Fibroblast of lung (primary cell): ENCODE data around the gene DDT. TPM values are rescaled to one million over a fixed set of nuclear protein-coding genes. Genes with fewer than 3 reads are reported as not detected.

Experiments
- DNase-seq, 2 donors: peaks; one replicate each; pipeline versions ENCODE4 v3.0.0 to v3.0.0-alpha.2; 2010; ENCODE audit warnings: low read depth in 2 of 2
- H2AFZ ChIP-seq: 2 replicates; pipeline ENCODE4 v1.5.1; 2012; ENCODE audit warnings: low read length, control low read depth, inconsistent platforms
- H3K27ac ChIP-seq: 2 replicates; pipeline ENCODE4 v1.5.1; 2011; ENCODE audit warnings: low read length, control low read depth; ENCODE audit not compliant: insufficient read depth
- H3K27me3 ChIP-seq: 2 replicates; pipeline ENCODE4 v1.5.1; 2011; ENCODE audit warnings: mild to moderate bottlenecking, low read length; ENCODE audit not compliant: control insufficient read depth, insufficient read depth
- H3K36me3 ChIP-seq: 2 replicates; pipeline ENCODE4 v1.5.1; 2011; ENCODE audit warnings: low read length; ENCODE audit not compliant: control insufficient read depth, insufficient read depth
- H3K4me1 ChIP-seq: 2 replicates; pipeline ENCODE4 v1.5.1; 2011; ENCODE audit warnings: low read length; ENCODE audit not compliant: control insufficient read depth, insufficient read depth; ENCODE audit errors: extremely low read depth
- H3K4me2 ChIP-seq: 2 replicates; pipeline ENCODE4 v1.5.1; 2011; ENCODE audit warnings: low read length, control low read depth; ENCODE audit not compliant: insufficient read depth; ENCODE audit errors: extremely low read depth
- H3K4me3 ChIP-seq, 4 experiments: fragments of 200-600 bp in 1 of 4; sonication (generic) in 1 of 4; replicated peaks in 1 of 4; 2 replicates each; pipeline ENCODE4 v1.5.1; 2011 to 2016; ENCODE audit warnings: low read length in 4 of 4, low read depth in 3 of 4, mild to moderate bottlenecking in 3 of 4, control low read depth in 2 of 4, inconsistent platforms in 1 of 4, mixed read lengths in 1 of 4; ENCODE audit not compliant: insufficient read depth in 1 of 4; ENCODE audit errors: control extremely low read depth in 1 of 4
- H3K79me2 ChIP-seq: 2 replicates; pipeline ENCODE4 v1.5.1; 2012; ENCODE audit warnings: mild to moderate bottlenecking, low read length, inconsistent platforms; ENCODE audit not compliant: control insufficient read depth, insufficient read depth
- H3K9ac ChIP-seq: 2 replicates; pipeline ENCODE4 v1.5.1; 2011; ENCODE audit warnings: mild to moderate bottlenecking, low read length, control low read depth; ENCODE audit not compliant: insufficient read depth
- H3K9me3 ChIP-seq: 2 replicates; pipeline ENCODE4 v1.5.1; 2012; ENCODE audit warnings: low read depth, low read length; ENCODE audit not compliant: control insufficient read depth, insufficient read depth
- H4K20me1 ChIP-seq: 2 replicates; pipeline ENCODE4 v1.5.1; 2011; ENCODE audit warnings: low read length; ENCODE audit not compliant: control insufficient read depth, insufficient read depth; ENCODE audit errors: extremely low read depth
- EZH2 ChIP-seq: IDR thresholded peaks from 2 replicates; pipeline ENCODE4 v1.5.1; 2012; ENCODE audit warnings: low read length, control low read depth, mild to moderate bottlenecking; ENCODE audit errors: missing control alignments
- polyA plus RNA-seq, 2 donors: library from polyadenylated mRNA; depleted of rRNA in 1 of 2; stranded (reverse) in 1 of 2; unstranded in 1 of 2; fragments of >200 nt; gene quantifications; 2 replicates each; pipeline ENCODE4 v1.2.1, GENCODE V29; 2011 to 2012; ENCODE audit warnings: missing spikeins in 1 of 2
- total RNA-seq: library from RNA; depleted of rRNA; stranded (reverse); fragments of >200 nt; gene quantifications from 2 replicates; pipeline ENCODE4 v1.2.1, GENCODE V29; 2014
- TF ChIP-seq, protein P1 (sequence below), 2 donors: IDR thresholded peaks in 1 of 2; conservative IDR thresholded peaks in 1 of 2; 1 replicate in 1 of 2; 2 replicates in 1 of 2; pipeline ENCODE4 v1.5.1; 2011 to 2012; ENCODE audit warnings: low read length in 2 of 2, control low read depth in 1 of 2, inconsistent platforms in 1 of 2, low read depth in 1 of 2, mild to moderate bottlenecking in 1 of 2

The DDT gene
- total and polyA plus RNA-seq, 2 donors (not counting 1 experiment from before 2014, with no cell fraction given), result 79.5 to 111 TPM

GRCh38 chr22:24007253-24008021, 33.2 kb upstream of the DDT start:
- DNase-seq, result no peak
- H3K27me3 ChIP-seq, result no peaks in the 10 kb centered on the region
- TF ChIP-seq, protein P1, sequence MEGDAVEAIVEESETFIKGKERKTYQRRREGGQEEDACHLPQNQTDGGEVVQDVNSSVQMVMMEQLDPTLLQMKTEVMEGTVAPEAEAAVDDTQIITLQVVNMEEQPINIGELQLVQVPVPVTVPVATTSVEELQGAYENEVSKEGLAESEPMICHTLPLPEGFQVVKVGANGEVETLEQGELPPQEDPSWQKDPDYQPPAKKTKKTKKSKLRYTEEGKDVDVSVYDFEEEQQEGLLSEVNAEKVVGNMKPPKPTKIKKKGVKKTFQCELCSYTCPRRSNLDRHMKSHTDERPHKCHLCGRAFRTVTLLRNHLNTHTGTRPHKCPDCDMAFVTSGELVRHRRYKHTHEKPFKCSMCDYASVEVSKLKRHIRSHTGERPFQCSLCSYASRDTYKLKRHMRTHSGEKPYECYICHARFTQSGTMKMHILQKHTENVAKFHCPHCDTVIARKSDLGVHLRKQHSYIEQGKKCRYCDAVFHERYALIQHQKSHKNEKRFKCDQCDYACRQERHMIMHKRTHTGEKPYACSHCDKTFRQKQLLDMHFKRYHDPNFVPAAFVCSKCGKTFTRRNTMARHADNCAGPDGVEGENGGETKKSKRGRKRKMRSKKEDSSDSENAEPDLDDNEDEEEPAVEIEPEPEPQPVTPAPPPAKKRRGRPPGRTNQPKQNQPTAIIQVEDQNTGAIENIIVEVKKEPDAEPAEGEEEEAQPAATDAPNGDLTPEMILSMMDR (conservative IDR thresholded peaks at IDR 0.05 in 1 of 2, IDR thresholded peaks at IDR 0.05 in 1 of 2; ENCODE audit: low read depth in 1 of 2, low read length in 2 of 2), result no peak
- no peak for TF ChIP-seq EZH2
- no peak overlapping the region for H2AFZ ChIP-seq
- H3K79me2 ChIP-seq, result peaks cover 11% of the 10 kb centered on the region
- H3K4me2 ChIP-seq, result no peak overlapping the region
- no peaks in the 10 kb centered on the region for H3K36me3 ChIP-seq
- H3K27ac ChIP-seq, result no peak overlapping the region
- H4K20me1 ChIP-seq, result no peaks in the 10 kb centered on the region
- no peaks in the 10 kb centered on the region for H3K9me3 ChIP-seq
- H3K4me1 ChIP-seq, result no peaks in the 10 kb centered on the region
- H3K9ac ChIP-seq, result no peak overlapping the region
- no peak overlapping the region for H3K4me3 ChIP-seq

DNA sequence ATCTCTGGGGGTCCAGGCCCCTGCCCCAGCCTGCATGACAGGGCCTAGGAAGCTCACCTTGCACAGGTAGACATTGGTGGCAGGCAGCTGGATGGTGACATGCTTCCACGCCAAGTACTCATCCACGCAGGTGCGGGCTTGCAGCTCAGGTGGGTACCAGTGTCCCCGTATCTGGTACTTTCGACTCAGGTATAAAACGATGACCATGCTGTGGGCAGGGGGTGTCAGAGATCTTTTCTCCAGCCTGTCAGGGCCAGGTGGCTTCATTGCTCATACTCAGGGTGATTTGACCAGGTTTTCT, 32.6 kb upstream of the DDT start:
- H2AFZ ChIP-seq, result no peak overlapping the region
- H4K20me1 ChIP-seq, result no peaks in the 10 kb centered on the region
- no peak for TF ChIP-seq EZH2
- TF ChIP-seq, protein P1 (conservative IDR thresholded peaks at IDR 0.05 in 1 of 2, IDR thresholded peaks at IDR 0.05 in 1 of 2; ENCODE audit: low read depth in 1 of 2, low read length in 2 of 2), result no peak
- H3K79me2 ChIP-seq, result peaks cover 5% of the 10 kb centered on the region
- no peak overlapping the region for H3K9ac ChIP-seq
- no peaks in the 10 kb centered on the region for H3K4me1 ChIP-seq
- no peak overlapping the region for H3K4me3 ChIP-seq
- no peaks in the 10 kb centered on the region for H3K36me3 ChIP-seq
- no peaks in the 10 kb centered on the region for H3K9me3 ChIP-seq
- peaks cover 3% of the 10 kb centered on the region for H3K27me3 ChIP-seq
- H3K27ac ChIP-seq, result no peak overlapping the region
- H3K4me2 ChIP-seq, result no peak overlapping the region
- no peak for DNase-seq

DNA sequence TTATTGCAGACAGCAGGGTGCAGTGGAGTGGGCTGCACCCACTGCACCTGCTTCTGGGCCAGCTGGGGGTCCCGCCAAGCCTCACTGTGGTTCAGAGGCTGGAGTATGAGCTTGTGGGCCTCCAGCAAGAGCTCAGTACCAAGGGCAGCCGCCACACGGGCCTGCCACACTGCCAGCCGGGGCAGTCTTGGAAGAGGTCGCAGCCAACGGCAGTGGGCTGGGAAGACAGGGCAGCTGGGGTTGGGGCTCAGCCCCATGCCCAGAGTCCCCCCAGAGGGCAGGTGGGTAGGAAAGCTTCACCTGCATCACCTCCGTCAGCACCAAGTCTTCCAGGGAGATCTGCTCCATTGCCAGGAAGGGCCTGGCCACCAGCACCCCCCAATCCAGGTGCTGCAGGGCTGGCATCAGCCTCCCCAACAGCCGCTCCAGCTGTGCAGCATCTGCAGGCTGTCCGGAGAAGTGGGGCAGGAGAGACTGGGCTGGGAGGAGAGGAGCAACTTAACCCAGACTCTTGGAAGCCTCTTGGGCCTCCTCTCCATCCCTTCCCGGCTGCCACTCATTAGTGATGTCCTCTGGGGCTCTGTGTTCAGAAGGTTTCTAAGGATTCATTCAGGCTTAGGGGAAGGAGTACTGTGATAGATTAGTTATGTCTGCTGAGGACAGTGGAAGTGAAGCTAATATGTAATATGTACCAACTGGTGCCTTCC, 32.1 kb upstream of the DDT start:
- no peaks in the 10 kb centered on the region for H3K4me1 ChIP-seq
- H3K27ac ChIP-seq, result no peak overlapping the region
- no peak overlapping the region for H3K4me3 ChIP-seq
- H3K79me2 ChIP-seq, result no peaks in the 10 kb centered on the region
- no peaks in the 10 kb centered on the region for H4K20me1 ChIP-seq
- no peak overlapping the region for H3K9ac ChIP-seq
- no peak overlapping the region for H2AFZ ChIP-seq
- no peaks in the 10 kb centered on the region for H3K9me3 ChIP-seq
- H3K36me3 ChIP-seq, result no peaks in the 10 kb centered on the region
- no peak for DNase-seq
- H3K27me3 ChIP-seq, result peaks cover 3% of the 10 kb centered on the region
- TF ChIP-seq EZH2, result no peak
- TF ChIP-seq, protein P1 (conservative IDR thresholded peaks at IDR 0.05 in 1 of 2, IDR thresholded peaks at IDR 0.05 in 1 of 2; ENCODE audit: low read depth in 1 of 2, low read length in 2 of 2), result no peak
- no peak overlapping the region for H3K4me2 ChIP-seq
